C4-2B (cell line): ENCODE measurements around the gene ADAMTS18.
"Not testable (repeated sequence)": the region's sequence is repeated elsewhere in the genome, so short reads cannot be mapped to it uniquely, and the experiment has no call there.

ENCODE experiments used
- H3K27ac ChIP-seq: fragments of 450-650 bp; 2 replicates; pipeline ENCODE4 v1.5.1; 2017
- ZFX ChIP-seq: fragments of 450-650 bp; IDR thresholded peaks from 2 replicates; pipeline ENCODE4 v1.6.1; 2017
- TF ChIP-seq, protein P1 (sequence below): fragments of 450-650 bp; conservative IDR thresholded peaks from 2 replicates; pipeline ENCODE4 v1.5.1; 2017; ENCODE audit warnings: mild to moderate bottlenecking

The ADAMTS18 gene

GRCh38 chr16:77262971-77263370, 171.9 kb downstream of the ADAMTS18 start:
- H3K27ac ChIP-seq = no peak overlapping the region
- no peak for TF ChIP-seq ZFX
- TF ChIP-seq, protein P1, sequence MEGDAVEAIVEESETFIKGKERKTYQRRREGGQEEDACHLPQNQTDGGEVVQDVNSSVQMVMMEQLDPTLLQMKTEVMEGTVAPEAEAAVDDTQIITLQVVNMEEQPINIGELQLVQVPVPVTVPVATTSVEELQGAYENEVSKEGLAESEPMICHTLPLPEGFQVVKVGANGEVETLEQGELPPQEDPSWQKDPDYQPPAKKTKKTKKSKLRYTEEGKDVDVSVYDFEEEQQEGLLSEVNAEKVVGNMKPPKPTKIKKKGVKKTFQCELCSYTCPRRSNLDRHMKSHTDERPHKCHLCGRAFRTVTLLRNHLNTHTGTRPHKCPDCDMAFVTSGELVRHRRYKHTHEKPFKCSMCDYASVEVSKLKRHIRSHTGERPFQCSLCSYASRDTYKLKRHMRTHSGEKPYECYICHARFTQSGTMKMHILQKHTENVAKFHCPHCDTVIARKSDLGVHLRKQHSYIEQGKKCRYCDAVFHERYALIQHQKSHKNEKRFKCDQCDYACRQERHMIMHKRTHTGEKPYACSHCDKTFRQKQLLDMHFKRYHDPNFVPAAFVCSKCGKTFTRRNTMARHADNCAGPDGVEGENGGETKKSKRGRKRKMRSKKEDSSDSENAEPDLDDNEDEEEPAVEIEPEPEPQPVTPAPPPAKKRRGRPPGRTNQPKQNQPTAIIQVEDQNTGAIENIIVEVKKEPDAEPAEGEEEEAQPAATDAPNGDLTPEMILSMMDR = no peak

DNA sequence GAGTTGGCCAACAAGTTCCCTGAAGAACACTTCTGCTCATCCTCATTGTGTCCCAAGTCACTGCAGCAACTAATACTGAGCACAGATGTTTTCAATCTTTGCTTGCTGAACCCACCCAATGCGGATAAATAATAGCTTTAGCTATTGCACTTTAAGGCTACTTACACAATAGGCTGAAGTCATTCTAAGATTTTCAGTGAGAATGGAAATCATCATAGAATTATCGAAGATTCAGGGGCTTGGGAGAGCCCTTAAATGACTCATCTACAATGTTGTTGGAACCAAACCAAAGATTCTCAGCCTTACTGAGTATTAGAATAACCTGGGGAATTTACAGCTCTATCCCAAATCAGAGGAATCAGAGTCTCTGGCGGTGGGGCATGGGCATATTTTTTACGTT, 184.4 kb downstream of the ADAMTS18 start:
- no peak overlapping the region for H3K27ac ChIP-seq
- TF ChIP-seq, protein P1 = no peak
- TF ChIP-seq ZFX = no peak

GRCh38 chr16:77246150-77246549, 188.7 kb downstream of the ADAMTS18 start:
- TF ChIP-seq ZFX = no peak
- TF ChIP-seq, protein P1 = no peak
- H3K27ac ChIP-seq = no peak overlapping the region

DNA sequence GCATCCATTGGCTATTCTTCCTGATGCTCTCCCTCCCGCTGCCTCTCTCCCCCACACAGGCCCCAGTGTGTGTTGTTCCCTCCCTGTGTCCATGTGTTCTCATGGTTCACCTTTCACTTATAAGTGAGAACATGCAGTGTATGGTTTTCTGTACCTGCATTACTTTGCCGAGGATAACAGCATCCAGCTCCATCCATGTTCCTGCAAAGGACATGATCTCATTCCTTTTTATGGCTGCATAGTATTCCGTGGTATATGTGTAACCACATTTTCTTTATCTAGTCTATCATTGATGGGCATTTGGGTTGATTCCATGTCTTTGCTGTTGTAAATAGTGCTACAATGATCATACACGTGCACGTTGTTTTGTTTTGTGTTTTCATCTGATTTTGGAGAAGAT, 192.4 kb downstream of the ADAMTS18 start:
- not testable (repeated sequence) for H3K27ac ChIP-seq

DNA sequence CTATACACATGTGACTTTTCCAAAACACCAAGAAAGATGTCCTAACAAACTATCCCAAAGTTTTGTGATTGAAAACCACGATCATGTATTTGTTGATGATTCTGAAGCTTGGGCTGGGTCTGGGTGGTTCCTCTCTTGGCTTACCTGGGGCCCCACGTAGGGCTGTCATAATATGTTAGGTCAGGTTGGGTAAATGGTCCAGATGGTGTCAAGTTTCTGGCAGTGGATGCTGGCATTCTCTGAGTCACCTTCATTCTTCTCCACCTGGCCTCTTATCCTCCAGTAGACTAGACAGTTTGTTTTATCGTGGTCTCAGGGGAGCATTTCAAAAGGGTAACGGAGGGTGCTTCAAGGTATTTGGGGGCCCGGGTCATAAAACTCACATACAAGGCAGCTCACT, 196.2 kb downstream of the ADAMTS18 start:
- H3K27ac ChIP-seq = no peak overlapping the region
- TF ChIP-seq ZFX = no peak
- TF ChIP-seq, protein P1 = no peak

GRCh38 chr16:77236063-77236511, 198.7 kb downstream of the ADAMTS18 start:
- TF ChIP-seq ZFX = no peak
- TF ChIP-seq, protein P1 = peak; percentile 98
- no peak overlapping the region for H3K27ac ChIP-seq

GRCh38 chr16:77234611-77235010, 200.2 kb downstream of the ADAMTS18 start:
- TF ChIP-seq, protein P1 = no peak
- no peak for TF ChIP-seq ZFX
- no peak overlapping the region for H3K27ac ChIP-seq

- TF ChIP-seq, protein P1 = no peak
- no peak for TF ChIP-seq ZFX
- H3K27ac ChIP-seq = no peak overlapping the region
Measured at GRCh38 chr16:77233799-77234519, 200.9 kb downstream of the ADAMTS18 start.
